ENCODE data around the gene CPXM1. TPM values are rescaled to one million over a fixed set of nuclear protein-coding genes. Genes with fewer than 3 reads are reported as not detected.

The CPXM1 gene
- total and polyA plus RNA-seq, 10 donors, result 0.23 to 2.9 (median 0.48) TPM

- TF ChIP-seq POLR2AphosphoS5 (IDR thresholded peaks at IDR 0.05), result no peak
- TF ChIP-seq CTCF (IDR thresholded peaks at IDR 0.05 in 8 of 11, conservative IDR thresholded peaks at IDR 0.05 in 3 of 11), result no peak
- Histone ChIP-seq H3K27me3 (replicated peaks in 1 of 7) (peaks cover 0 to 98% (median 35%) of the 10 kb centered on the region in 7 donors), H3K36me3 (no peaks in the 10 kb centered on the region), H3K4me1 (peaks cover 3 to 29% (median 26%) of the 10 kb centered on the region in 6 donors), H3K27ac (no peak overlapping the region), H3K4me3 (no peak overlapping the region), H3K9me3 (no peaks in the 10 kb centered on the region)
- DNase-seq, result no peak
- 58 to 78% (median 69%) methylated on average over 6 of the region's 6 CpGs for WGBS, 5 donors
- intact Hi-C loops (cut with DNase I; ENCODE audit: low total_unique reads), result no loop called here
Measured at GRCh38 chr20:2798814-2799213, 1.6 kb downstream of the CPXM1 start.

GRCh38 chr20:2798095-2798805 is 2.2 kb downstream of the CPXM1 start:
- Histone ChIP-seq H3K27ac (no peak overlapping the region), H3K36me3 (no peaks in the 10 kb centered on the region), H3K4me3 (no peak overlapping the region), H3K4me1 (peaks cover 3 to 29% (median 26%) of the 10 kb centered on the region in 6 donors), H3K9me3 (no peaks in the 10 kb centered on the region), H3K27me3 (replicated peaks in 1 of 7) (peaks cover 0 to 98% (median 35%) of the 10 kb centered on the region in 7 donors)
- intact Hi-C loops (cut with DNase I; ENCODE audit: low total_unique reads), result no loop called here
- WGBS, 5 donors, result 81 to 89% (median 86%) methylated on average over 10 to 19 of the region's 19 CpGs
- no peak for TF ChIP-seq CTCF (IDR thresholded peaks at IDR 0.05 in 8 of 11, conservative IDR thresholded peaks at IDR 0.05 in 3 of 11)
- TF ChIP-seq POLR2AphosphoS5 (IDR thresholded peaks at IDR 0.05), result no peak
- no peak for TF ChIP-seq POLR2A (IDR thresholded peaks at IDR 0.05)
- no peak for DNase-seq

- Histone ChIP-seq H3K4me1 (peaks cover 3 to 29% (median 26%) of the 10 kb centered on the region in 6 donors), H3K4me3 (no peak overlapping the region), H3K27ac (no peak overlapping the region), H3K36me3 (no peaks in the 10 kb centered on the region), H3K9me3 (no peaks in the 10 kb centered on the region), H3K27me3 (replicated peaks in 1 of 7) (peaks cover 0 to 98% (median 35%) of the 10 kb centered on the region in 7 donors)
- DNase-seq, result no peak
- 74 to 83% (median 77%) methylated on average over 13 to 16 of the region's 16 CpGs for WGBS, 5 donors
- intact Hi-C loops (cut with DNase I; ENCODE audit: low total_unique reads), result no loop called here
- TF ChIP-seq CTCF (IDR thresholded peaks at IDR 0.05 in 8 of 11, conservative IDR thresholded peaks at IDR 0.05 in 3 of 11) (no peak), POLR2AphosphoS5 (IDR thresholded peaks at IDR 0.05) (no peak), POLR2A (IDR thresholded peaks at IDR 0.05) (no peak)
Measured at GRCh38 chr20:2797136-2797983, 3.1 kb downstream of the CPXM1 start.

All from spleen (tissue), 11 donors.